NCI-H2171 (cell line): ENCODE data around the gene CDYL.

Experiments used
- DNase-seq: peaks from one replicate; lab custom pipeline; 2025; lab: John Stamatoyannopoulos, UW

The CDYL gene

GRCh38 chr6:4774296-4774695 is 1.9 kb upstream of the CDYL start:
- no peak for DNase-seq

DNA sequence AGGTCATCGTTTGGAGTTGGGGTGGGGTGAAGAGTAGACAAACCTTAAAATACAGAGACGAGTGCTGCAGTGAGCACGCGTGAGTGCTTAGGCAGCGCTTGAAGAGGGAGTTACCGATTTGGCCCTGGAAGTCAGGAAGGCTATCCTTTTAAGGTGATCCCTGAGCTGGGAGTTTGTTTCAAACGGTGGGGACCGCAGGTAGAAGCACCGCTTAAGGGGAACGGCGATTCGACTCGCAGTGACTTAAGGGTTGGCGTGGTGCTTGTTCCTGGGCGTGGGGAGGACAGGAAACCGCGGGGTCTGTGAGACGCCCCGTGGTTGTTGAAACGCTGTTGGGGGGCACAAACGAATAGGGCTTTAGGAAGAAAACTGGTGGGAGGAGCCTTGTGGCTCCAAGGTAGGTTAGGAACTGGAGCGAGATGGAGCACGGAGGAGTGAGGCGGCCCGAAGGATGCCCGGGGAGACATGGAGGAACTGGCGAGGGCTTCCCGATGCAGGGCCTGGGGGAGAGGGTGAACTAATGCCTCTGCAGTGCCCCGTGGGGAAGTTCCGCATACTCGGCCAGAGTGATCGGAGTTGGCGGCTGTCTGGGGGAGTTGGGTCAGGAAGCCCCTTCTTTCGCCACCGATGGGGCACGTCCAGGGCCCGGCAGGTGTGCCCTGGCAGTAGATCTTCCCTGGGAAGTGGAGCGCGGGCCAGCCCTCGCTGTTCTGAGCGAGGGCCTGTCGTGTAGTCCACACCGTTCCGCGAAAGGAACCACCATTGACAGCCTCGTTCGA is 1.3 kb upstream of the CDYL start:
- no peak for DNase-seq

DNA sequence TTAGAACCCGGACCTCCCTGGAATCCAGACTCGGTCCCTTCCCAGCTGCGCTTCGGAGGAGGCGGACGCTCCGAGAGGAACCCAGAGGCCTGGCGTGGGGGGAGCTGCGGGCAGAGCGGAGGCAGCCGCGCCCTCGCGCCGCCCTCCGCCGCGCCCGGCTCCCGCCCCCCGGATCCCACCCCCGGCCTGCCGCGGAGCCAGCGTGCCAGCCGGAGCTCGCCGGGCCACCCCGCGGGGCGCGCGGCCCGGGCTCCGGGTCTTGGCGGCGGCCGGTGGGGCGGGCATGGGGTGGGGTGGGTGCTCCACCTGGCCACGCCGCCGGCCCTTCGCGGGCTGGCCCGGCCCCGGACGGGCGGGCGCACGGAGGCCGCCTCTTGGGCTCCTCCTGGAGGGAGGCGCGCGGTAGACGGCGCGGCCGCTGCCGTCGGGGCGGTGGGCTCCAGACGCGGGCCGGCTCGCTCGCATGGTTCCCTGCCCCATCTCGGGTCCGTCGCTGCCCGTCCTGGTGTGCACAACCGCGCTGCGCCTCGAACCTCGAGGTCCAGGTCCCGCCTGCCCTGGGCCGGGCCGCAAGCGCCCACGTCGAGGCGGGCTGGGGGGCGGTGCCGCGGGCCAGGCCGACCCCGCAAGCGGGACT is 592 bp upstream of the CDYL start:
- peak; percentile 14 for DNase-seq

- DNase-seq = peak; percentile 34
These were observed 539 bp downstream of the CDYL start for GRCh38 chr6:4776493-4777393.

DNA sequence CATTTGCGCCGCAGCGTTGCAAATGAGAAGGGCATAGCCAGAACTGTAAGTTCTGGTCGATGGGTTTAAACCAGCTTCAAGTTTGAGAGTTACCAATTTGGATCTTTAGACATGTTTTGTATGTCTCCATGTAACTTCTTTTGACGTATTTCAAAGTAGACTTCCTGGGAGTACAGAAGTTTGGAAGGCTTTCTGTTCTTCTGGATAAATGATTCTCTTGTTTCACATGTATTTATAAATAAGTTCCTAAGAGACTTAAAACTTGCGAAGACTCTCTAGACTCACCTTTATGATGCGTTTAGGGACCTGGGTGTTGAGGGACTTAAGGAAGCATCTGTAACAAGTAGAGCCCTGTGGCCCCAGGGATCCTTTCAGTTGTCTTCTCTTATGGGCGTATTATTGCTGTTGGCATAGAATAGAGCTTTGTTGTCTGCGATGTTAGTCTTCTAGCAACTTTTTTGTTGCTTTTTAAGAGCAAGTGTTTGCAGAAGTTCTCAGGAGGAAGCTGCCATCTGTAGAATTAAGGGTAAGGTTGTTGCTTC is 1.3 kb downstream of the CDYL start:
- DNase-seq = no peak

DNA sequence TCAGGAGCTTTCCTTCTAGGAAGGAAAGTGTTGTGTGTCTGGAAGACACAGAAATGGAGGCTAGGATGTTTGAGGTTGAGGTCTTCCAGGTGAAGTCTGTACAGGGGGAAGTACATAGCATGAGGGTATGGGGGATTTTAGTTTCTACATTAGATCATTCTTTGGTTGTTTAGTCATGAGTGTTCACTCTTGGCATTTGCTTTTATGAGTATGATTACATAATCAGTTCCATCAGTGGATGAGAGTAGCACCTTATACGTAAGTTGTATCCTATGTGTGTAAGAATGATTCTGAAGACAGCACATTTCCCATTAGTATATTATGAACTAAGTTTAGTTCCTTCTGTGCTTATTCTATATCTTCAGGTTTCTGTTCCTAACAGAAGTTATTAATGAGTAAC is 1.9 kb downstream of the CDYL start:
- no peak for DNase-seq

DNA sequence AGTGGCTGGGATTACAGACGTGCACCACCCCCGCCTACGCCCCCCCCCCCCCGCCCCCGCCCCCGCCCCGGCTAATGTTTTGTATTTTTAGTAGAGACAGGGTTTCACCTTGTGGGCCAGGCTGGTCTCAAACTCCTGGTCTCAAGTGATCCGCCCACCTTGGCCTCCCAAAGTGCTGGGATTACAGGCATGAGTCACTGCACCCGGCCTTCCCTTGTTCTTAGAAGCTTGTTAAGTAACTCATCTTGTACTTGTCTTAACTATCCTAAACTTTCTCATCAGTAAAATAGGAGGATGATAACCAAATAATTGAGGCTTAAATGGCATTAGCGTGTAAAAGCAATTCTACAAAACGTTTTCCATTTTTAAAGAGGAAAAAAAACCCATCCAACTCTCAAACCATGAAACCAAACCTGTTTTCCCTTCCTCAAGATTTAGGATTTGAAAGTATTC is 4.2 kb downstream of the CDYL start:
- no peak for DNase-seq

DNA sequence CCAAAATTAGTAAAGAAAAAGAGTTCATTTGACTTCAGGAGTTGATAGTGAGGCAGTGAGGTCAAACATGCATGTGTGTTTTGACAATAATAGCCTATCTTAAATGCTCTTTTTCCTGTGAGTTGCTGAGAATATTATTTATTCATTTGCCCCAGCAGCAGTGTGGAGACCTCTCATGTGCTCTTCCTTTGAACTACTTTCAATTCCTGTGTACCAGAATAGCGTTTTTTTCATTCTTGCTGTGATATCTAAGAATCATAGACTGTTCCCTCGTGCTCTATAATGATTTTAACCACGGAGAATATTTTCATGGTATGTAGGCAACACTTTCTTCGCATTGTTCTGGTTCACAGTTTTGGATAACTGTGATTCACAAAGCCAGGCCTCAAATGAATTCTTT is 5.2 kb downstream of the CDYL start:
- DNase-seq = no peak

- DNase-seq = no peak
These were observed 5.9 kb downstream of the CDYL start for GRCh38 chr6:4781967-4782575.

DNA sequence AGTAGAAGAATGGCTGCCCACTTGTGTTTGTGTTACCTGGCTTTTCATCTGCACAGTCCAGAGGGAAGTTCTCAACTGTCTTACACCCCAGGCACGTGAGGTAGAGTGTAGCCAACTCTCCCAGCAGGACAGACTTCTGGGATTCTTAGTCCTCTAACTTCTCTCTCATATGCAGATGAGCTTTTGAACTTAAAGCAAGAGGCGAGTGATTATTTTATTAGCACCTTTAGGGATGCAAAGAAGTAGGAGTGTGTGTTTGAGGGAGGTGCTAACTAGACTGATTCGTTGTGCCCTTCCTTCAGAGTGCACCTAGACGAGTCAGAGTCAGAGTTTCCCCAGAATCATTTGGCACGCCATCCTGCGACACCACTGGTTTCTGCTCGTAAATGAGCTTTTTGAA is 10.8 kb downstream of the CDYL start:
- DNase-seq = no peak

DNA sequence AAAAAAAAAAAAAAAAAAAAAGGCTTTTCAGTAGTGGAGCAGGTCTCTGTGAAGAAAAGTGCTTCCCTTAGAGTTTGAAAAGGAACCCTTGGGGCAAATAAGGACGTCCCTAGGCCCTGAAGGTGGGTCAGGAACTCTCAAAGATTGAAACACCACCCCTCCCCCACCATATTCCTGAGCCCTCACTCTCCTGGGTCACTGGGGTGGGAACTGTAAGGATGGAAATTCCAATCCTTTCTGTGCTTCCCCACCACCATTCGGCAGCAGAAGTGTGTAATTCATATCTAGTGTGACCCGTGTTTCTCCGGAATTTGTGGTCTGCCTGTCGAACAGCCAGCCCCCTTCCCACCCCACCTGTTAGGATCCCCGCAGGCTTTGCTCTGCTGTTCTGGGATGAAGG is 12.3 kb downstream of the CDYL start:
- DNase-seq = no peak

DNA sequence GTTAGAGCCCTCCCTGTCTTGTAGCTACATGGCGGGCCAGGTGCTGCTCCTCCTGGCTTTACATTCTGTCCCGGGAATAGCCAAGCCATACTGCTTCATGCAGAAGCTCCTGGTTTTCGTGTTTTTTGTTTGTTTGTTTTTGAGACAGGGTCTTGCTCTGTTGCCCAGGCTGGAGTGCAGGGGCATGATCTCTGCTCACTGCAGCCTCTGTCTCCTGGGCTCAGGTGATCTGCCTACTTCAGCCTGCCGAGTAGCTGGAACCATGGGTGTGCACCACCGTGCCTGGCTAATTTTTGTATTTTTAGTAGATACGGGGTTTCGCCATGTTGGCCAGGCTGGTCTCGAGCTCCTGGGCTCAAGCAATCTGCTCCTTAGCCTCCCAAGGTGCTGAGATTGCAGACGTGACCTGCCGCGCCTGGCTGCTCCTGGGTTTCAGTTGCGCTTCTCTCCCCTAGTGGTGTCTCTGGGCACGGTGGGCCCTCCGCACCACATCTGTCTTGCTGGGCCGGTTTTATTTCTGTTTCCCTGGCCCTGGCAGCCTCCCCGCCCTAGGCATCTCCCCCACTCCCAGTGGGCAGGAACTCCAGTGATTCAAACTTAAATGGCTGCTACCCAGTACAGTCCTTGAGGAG is 12.9 kb downstream of the CDYL start:
- no peak for DNase-seq

GRCh38 chr6:4790158-4790899 is 14.1 kb downstream of the CDYL start:
- DNase-seq = no peak

GRCh38 chr6:4794140-4794707 is 18.0 kb downstream of the CDYL start:
- DNase-seq = no peak

DNA sequence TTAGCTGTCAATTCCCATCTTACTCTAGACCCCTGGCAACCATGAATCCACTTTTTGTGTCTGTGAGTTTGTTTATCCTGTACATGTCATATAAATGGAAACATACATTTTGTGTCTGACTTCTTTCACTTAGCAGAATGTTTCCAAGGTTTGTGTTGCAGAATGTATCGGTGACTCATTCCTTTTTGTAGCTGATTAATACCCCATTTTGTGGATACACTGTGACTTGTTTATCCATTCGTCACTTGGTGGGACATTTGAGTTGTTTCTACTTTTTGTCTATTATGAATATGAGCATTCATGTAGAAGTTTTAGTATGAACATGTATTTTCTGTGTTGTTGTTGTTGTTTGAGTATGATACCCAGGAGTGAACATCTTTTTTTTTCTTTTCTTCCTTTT is 21.4 kb downstream of the CDYL start:
- no peak for DNase-seq

DNA sequence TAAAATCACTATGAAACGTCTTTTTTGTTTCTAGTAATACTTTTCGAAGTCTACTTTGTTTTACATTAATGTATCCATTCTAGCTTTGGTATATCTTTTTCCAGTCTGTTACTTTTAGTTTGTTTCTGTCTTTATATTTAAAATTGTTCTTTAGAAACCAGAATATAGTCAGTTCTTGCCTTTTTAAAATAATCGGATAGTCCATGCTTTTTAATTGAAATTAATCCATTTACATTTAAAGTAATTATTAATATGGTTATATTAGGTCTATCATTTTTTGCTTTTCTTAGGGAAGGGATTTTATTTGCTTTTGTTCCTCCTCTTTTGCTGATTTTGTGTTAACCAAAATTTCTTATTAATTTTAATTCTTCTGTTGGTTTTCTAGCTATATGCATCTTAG is 23.7 kb downstream of the CDYL start:
- DNase-seq = no peak

DNA sequence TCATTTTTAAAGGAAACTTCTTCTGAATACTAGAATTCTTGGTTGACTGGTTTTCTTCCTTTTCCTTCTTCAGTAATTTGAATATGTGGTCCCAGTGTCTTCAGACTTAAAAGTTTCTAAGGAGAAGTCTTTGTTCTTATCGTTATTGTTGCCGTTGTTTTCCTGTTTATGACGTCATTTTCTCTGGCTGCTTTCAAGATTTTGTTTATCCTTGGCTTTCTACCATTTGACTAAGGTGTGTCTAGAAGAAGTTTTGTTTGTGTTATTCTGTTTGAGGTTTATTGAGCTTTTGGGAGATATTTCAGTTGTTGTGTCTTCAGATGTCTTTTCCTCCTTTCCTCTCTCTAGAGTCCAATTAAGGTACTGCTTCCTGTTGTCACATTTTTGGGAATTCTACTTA is 24.5 kb downstream of the CDYL start:
- no peak for DNase-seq

GRCh38 chr6:4801491-4802110 is 25.4 kb downstream of the CDYL start:
- no peak for DNase-seq

GRCh38 chr6:4802312-4802935 is 26.2 kb downstream of the CDYL start:
- no peak for DNase-seq

DNA sequence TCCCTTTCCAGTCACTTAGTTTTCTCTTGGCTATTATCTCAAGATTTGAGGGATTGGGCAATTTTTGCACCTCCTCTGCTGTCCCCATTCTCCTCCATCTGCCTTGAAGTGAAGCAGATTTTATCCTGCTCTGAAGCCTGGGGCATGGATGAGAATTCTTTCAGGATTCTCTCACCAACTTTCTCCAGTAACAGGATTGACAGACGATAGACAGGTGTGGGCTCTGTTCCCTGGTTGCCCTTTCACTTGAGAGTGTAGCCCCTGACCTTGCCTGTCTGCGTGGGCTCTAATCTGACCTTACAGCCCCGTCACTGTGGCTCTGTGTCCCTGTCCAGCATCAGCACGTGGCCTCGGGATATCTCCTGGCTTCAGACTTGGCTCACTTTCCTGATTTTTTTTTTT is 27.1 kb downstream of the CDYL start:
- DNase-seq = no peak
